NAMALWA (cell line): ENCODE results near the gene KIF21B.
"Not testable (repeated sequence)": the region's sequence is repeated elsewhere in the genome, so short reads cannot be mapped to it uniquely, and the experiment has no call there.

Source experiments
- DNase-seq: peaks from one replicate; pipeline ENCODE4 v3.0.0-alpha.2; 2015; ENCODE audit warnings: low spot score

Gene KIF21B

GRCh38 chr1:200971428-200971903 is 52.0 kb downstream of the KIF21B start:
- DNase-seq, result no peak

DNA sequence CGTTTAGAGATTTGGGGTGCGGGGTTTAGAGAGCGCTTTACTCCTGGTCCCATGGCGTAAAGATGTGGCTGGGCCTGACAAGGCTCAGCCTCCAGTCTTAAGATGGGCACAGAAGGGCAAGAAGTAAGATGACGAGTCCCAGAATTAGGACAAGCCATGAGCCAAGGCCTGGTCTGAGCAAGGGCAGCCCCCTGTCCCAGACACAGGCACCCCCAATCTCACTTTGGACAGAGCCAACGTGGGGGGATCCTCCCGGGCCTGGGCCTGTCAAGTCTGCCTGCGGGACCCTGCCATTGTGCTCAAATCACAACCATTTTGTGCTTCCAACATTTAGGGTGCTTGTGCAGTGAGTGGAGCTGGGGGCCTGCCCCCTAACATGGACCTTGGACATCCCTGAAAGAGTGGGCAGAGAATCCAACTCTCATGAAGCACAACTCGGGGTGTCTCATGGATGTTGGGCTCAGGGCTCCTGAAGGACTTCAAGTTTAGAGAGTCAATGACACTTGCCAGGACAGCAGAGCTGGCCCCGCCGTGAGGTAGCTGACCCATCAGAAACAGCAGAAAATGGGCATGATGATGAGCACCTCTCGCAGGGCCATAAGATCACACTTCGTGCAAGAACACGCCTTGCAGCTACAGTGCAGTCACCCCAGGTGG is 52.6 kb downstream of the KIF21B start:
- no peak for DNase-seq

- DNase-seq, result no peak
Observed at GRCh38 chr1:200969726-200970561, 53.6 kb downstream of the KIF21B start.

DNA sequence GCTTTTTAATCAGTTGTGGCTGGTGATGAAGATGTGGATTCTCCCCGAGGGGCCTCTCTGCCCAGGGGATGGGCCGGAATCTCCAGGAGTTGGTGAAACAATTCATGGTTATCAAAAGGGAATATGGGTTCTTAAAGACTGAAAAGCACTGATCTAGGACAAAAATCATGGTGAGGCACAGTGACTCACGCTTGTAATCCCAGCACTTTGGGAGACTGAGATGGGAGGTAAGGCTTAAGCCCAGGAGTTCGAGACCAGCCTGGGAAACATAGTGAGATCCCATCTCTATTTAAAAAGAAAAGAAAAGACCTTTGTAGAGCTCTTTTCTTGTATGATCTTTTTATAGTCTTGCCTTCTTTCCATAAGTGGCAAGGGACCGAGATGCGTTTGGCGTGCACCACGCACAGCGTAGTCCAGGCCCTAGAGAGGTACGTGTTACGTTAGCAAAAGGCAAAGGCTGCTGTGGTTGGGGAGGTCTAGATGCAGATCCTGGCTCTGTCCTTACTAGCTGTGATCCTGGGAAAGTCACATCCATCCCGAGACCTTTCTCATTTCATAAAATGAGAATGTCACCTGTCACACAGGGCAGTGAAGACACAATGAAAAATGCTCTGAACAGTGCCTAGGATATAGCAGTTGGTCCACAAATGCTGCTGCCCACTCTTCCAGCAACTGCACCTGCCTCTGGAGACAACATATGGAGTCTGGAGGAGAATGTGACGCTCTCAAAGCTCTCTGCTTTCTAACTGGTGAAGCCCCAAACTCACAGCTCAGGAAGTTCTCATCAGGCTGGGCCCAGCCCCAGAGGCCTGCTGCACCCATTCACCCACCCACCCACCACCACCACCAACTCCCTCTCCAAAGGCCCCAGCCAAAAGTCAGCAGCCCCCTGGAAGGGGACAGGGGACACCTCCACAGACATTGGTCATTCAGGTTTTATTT is 54.8 kb downstream of the KIF21B start:
- DNase-seq, result no peak

- no peak for DNase-seq
Observed at GRCh38 chr1:200967693-200968468, 55.6 kb downstream of the KIF21B start.

GRCh38 chr1:200966934-200967333 is 56.6 kb downstream of the KIF21B start:
- no peak for DNase-seq

- DNase-seq, result no peak
Observed at GRCh38 chr1:200965111-200965805, 58.3 kb downstream of the KIF21B start.

GRCh38 chr1:200963888-200964287 is 59.6 kb downstream of the KIF21B start:
- DNase-seq, result not testable (repeated sequence)

- DNase-seq, result no peak
Observed at GRCh38 chr1:200963076-200963475, 60.4 kb downstream of the KIF21B start.

GRCh38 chr1:200962631-200963030 is 60.9 kb downstream of the KIF21B start:
- DNase-seq, result no peak

- DNase-seq, result not testable (repeated sequence)
Observed at GRCh38 chr1:200962151-200962550, 61.4 kb downstream of the KIF21B start.

DNA sequence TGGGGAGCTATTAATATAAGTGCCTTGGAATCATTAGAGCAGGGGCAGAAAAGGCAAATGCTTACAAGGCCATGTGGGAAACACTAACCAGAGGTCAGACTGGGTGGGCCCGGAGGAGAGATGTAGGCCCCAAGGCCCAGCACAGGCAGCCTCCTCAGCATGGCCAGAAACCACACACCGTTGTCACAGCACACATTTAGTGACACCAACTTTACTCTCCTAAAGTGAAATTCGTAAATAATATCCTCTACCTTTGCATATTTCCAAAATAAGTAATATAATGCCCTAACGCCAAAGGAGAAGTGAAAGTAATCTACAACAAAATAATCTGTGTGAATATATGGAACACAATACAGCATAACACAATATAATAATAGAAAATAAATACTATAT is 62.6 kb downstream of the KIF21B start:
- no peak for DNase-seq

GRCh38 chr1:200960236-200960947 is 63.1 kb downstream of the KIF21B start:
- DNase-seq, result no peak

- no peak for DNase-seq
Observed at GRCh38 chr1:200959411-200959921, 64.0 kb downstream of the KIF21B start.

- no peak for DNase-seq
Observed at GRCh38 chr1:200958597-200958996, 64.9 kb downstream of the KIF21B start.

DNA sequence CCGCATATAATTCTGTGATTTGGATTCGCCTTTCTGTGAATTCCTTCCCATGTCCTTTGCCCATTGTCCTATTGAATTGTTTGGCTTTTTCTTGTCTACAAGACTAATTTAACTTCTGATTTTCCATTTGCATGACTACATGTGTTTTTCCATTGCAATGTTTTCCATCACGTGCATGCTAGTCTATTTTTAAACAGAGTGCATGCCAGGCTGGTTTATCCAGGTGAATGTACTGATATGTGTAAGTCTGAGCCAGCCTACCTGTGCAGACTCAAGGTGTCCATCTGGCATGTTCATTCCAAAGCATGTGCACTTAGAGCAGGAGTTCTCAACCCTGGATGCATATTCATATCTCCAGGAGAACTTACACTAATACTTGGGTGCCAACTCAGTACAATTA is 69.1 kb downstream of the KIF21B start:
- no peak for DNase-seq

GRCh38 chr1:200951016-200951415 is 72.5 kb downstream of the KIF21B start:
- DNase-seq, result no peak

DNA sequence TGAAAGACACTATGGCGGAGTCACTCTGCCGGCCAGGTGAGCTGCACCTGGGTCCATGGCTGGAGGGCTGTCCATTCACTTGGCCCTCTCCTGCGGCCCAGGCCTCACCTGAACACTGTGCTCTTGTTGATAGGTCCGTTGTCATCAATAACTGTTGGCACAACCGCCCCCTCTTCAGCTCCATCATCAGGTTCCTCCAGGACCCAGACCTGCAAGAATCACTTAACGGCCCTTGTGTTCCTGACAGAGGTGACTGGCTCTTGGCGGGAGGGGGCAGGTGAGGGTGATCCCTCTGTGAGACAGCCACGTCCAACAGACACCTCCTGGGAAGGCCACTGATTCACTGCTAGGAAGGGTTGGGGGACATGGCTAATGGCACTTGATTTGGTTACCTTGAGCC is 73.9 kb downstream of the KIF21B start:
- DNase-seq, result no peak

GRCh38 chr1:200947059-200947566 is 76.4 kb downstream of the KIF21B start:
- no peak for DNase-seq

DNA sequence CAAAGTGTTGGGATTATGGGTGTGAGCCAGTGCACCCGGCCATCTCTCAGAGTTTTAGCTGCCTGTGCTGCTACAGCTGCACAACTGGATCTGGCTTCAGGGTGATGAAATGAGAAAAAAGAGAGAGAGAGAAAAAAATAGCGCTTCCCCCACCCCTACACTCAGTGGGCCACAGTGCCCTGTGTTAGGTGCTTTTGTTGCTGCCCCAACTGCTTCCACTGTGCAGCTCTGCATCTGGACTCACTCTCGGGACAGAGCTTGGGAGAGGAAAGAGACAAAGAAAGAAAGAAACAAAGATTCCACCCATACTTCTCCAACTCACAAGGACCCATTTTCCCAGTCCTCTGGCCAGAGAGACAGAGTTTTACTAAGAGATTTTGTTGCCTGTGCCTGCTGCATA is 78.4 kb downstream of the KIF21B start:
- DNase-seq, result no peak
